Vagina (tissue), 2 donors: ENCODE data around the gene BCS1L.

Experiments
- CTCF ChIP-seq, 3 experiments: fragments of 450-650 bp in 2 of 3; fragments of 200-600 bp in 1 of 3; sonication (generic) in 1 of 3; IDR thresholded peaks; one replicate each; pipeline ENCODE4 v1.5.1; 2017 to 2019; ENCODE audit warnings: antibody characterized with exemption in 3 of 3, mild to moderate bottlenecking in 2 of 3, moderate library complexity in 2 of 3
- POLR2A ChIP-seq, 2 donors: fragments of 450-650 bp; IDR thresholded peaks; one replicate each; pipeline ENCODE4 v1.6.1; 2017; ENCODE audit warnings: antibody characterized with exemption in 2 of 2, mild to moderate bottlenecking in 2 of 2, moderate library complexity in 2 of 2
- POLR2AphosphoS5 ChIP-seq, 2 donors: sonication (generic); formaldehyde crosslinking; IDR thresholded peaks; one replicate each; pipeline ENCODE4 v1.9.0; 2017; ENCODE audit warnings: antibody characterized with exemption in 2 of 2, mild to moderate bottlenecking in 2 of 2, low read depth in 1 of 2; ENCODE audit not compliant: insufficient read depth in 1 of 2

GRCh38 chr2:218615868-218616315 is 43.6 kb upstream of the BCS1L start:
- TF ChIP-seq CTCF (IDR thresholded peaks at IDR 0.05) = no peak
- TF ChIP-seq POLR2AphosphoS5 (IDR thresholded peaks at IDR 0.05; ENCODE audit: insufficient read depth in 1 of 2, low read depth in 1 of 2) = no peak
- TF ChIP-seq POLR2A (IDR thresholded peaks at IDR 0.05) = no peak
